Hepatocyte (in vitro differentiated cells): ENCODE results near the gene NUCKS1.

Experiments
- CTCF ChIP-seq: fragments of 200-600 bp; sonication (generic); IDR thresholded peaks from 2 replicates; pipeline ENCODE4 v1.5.1; 2016; ENCODE audit warnings: antibody characterized with exemption, mild to moderate bottlenecking; ENCODE audit not compliant: poor library complexity
- EZH2 ChIP-seq: fragments of 200-600 bp; sonication (generic); IDR thresholded peaks from 2 replicates; pipeline ENCODE4 v1.6.1; 2016; ENCODE audit warnings: antibody characterized with exemption, mild to moderate bottlenecking, borderline replicate concordance
- EZH2phosphoT487 ChIP-seq: fragments of 200-600 bp; sonication (generic); IDR thresholded peaks from one replicate; pipeline ENCODE4 v1.6.1; 2018; ENCODE audit warnings: antibody characterized with exemption, mild to moderate bottlenecking, low read depth, moderate library complexity; ENCODE audit not compliant: unreplicated experiment, severe bottlenecking

GRCh38 chr1:205792481-205792881 is 42.5 kb upstream of the NUCKS1 start:
- TF ChIP-seq CTCF = no peak
- TF ChIP-seq EZH2phosphoT487 = no peak
- no peak for TF ChIP-seq EZH2
